H1 (cell line): Measurements from ENCODE around the gene PARD3. TPM values are rescaled to one million over a fixed set of nuclear protein-coding genes. Genes with fewer than 3 reads are reported as not detected.

Experiments
- CTCF ChIP-seq, 3 experiments: IDR thresholded peaks; 1 replicate in 2 of 3; 2 replicates in 1 of 3; pipeline versions ENCODE4 v1.5.1 to v1.6.1; 2011; ENCODE audit warnings: low read length in 3 of 3, mild to moderate bottlenecking in 3 of 3, inconsistent platforms in 2 of 3, low read depth in 1 of 3, moderate library complexity in 1 of 3; ENCODE audit not compliant: insufficient read depth in 1 of 3; ENCODE audit errors: control extremely low read depth in 1 of 3
- polyA plus RNA-seq, 7 experiments: library from polyadenylated mRNA; depleted of rRNA in 3 of 7; stranded (reverse) in 5 of 7; unstranded in 2 of 7; fragments of >200 nt in 5 of 7; fragments of 200-250 nt in 2 of 7; gene quantifications; 1 replicate in 5 of 7; 2 replicates in 1 of 7; 4 replicates in 1 of 7; pipeline versions ENCODE4 v1.2.1 to v1.2.3, GENCODE V29; 2011 to 2013; ENCODE audit warnings: missing spikeins in 2 of 7, mixed read lengths in 2 of 7
- total RNA-seq: library from RNA; stranded (reverse); fragmentation: NEBNext Ultra II Directional; extraction: Animal tissue kit (Norgen Biotek cat#: 25700); gene quantifications from 2 replicates; pipeline ENCODE4 v1.2.1, GENCODE V29; 2021

PARD3 gene
- total and polyA plus RNA-seq, 2 of the 8 experiments (the other 6 are each of a cell fraction or from before 2014, with no cell fraction given) = 19.7 to 49.1 TPM

GRCh38 chr10:34346516-34347100 is 468.5 kb downstream of the PARD3 start (continued):
- TF ChIP-seq CTCF (IDR thresholded peaks at IDR 0.05; ENCODE audit: control extremely low read depth in 1 of 3, insufficient read depth in 1 of 3, low read depth in 1 of 3, low read length in 3 of 3) = no peak
- TF ChIP-seq, all 59 proteins: peak for 0
